GM12892 (cell line): ENCODE data around the gene TEX52.

ENCODE experiments used
- POLR2A ChIP-seq: IDR thresholded peaks from 2 replicates; pipeline ENCODE4 v1.6.1; 2011; ENCODE audit warnings: low read depth, low read length, control low read depth
- POLR2AphosphoS5 ChIP-seq: IDR thresholded peaks from 2 replicates; pipeline ENCODE4 v1.6.1; 2011; ENCODE audit warnings: low read depth, low read length, control low read depth

GRCh38 chr12:2844786-2845185 lies 12.1 kb downstream of the TEX52 start:
- TF ChIP-seq POLR2A: no peak
- no peak for TF ChIP-seq POLR2AphosphoS5
